PFSK-1 (cell line): ENCODE results near the gene SUSD2.

Experiments used
- FOXP2 ChIP-seq: optimal IDR thresholded peaks from 2 replicates; pipeline ENCODE3; 2011; ENCODE audit warnings: borderline replicate concordance, control low read depth, inconsistent platforms; ENCODE audit not compliant: insufficient read depth; ENCODE audit errors: extremely low read length, extremely low read depth
- POLR2AphosphoS5 ChIP-seq: IDR thresholded peaks from 2 replicates; pipeline ENCODE4 v1.6.1; 2012; ENCODE audit warnings: low read depth, mild to moderate bottlenecking, control low read depth, low read length, moderate library complexity
- REST ChIP-seq, 2 experiments: IDR thresholded peaks; 2 replicates each; pipeline versions ENCODE4 v1.6.1 to v1.8.0; 2011 to 2012; ENCODE audit warnings: low read depth in 2 of 2, low read length in 2 of 2, control low read depth in 1 of 2, inconsistent platforms in 1 of 2, mild to moderate bottlenecking in 1 of 2, moderate library complexity in 1 of 2; ENCODE audit not compliant: insufficient read depth in 1 of 2
- SIN3A ChIP-seq: IDR thresholded peaks from 2 replicates; pipeline ENCODE4 v1.6.1; 2012; ENCODE audit warnings: mild to moderate bottlenecking, low read length, moderate library complexity, borderline replicate concordance; ENCODE audit not compliant: insufficient read depth
- TAF1 ChIP-seq: IDR thresholded peaks from 2 replicates; pipeline ENCODE4 v1.6.1; 2012; ENCODE audit warnings: low read length, control low read depth, borderline replicate concordance; ENCODE audit not compliant: insufficient read depth

SUSD2 gene

GRCh38 chr22:24191381-24191841 lies 10.1 kb downstream of the SUSD2 start:
- TF ChIP-seq TAF1 = no peak
- no peak for TF ChIP-seq POLR2AphosphoS5
- no peak for TF ChIP-seq SIN3A
- no peak for TF ChIP-seq FOXP2
- TF ChIP-seq REST (IDR thresholded peaks at IDR 0.05; ENCODE audit: insufficient read depth in 1 of 2, low read depth in 2 of 2, low read length in 2 of 2) = no peak

- TF ChIP-seq POLR2AphosphoS5 = no peak
- no peak for TF ChIP-seq SIN3A
- no peak for TF ChIP-seq REST (IDR thresholded peaks at IDR 0.05; ENCODE audit: insufficient read depth in 1 of 2, low read depth in 2 of 2, low read length in 2 of 2)
- no peak for TF ChIP-seq TAF1
- no peak for TF ChIP-seq FOXP2
Observed at GRCh38 chr22:24191893-24192292, 10.6 kb downstream of the SUSD2 start.

- TF ChIP-seq SIN3A = no peak
- TF ChIP-seq FOXP2 = no peak
- no peak for TF ChIP-seq POLR2AphosphoS5
- no peak for TF ChIP-seq TAF1
- no peak for TF ChIP-seq REST (IDR thresholded peaks at IDR 0.05; ENCODE audit: insufficient read depth in 1 of 2, low read depth in 2 of 2, low read length in 2 of 2)
Observed at GRCh38 chr22:24198682-24199052, 17.4 kb downstream of the SUSD2 start.

- no peak for TF ChIP-seq FOXP2
- TF ChIP-seq SIN3A = no peak
- TF ChIP-seq POLR2AphosphoS5 = no peak
- no peak for TF ChIP-seq REST (IDR thresholded peaks at IDR 0.05; ENCODE audit: insufficient read depth in 1 of 2, low read depth in 2 of 2, low read length in 2 of 2)
- TF ChIP-seq TAF1 = no peak
Observed at GRCh38 chr22:24200619-24201212, 19.4 kb downstream of the SUSD2 start.

GRCh38 chr22:24201681-24202614 lies 20.7 kb downstream of the SUSD2 start:
- TF ChIP-seq FOXP2 (no peak), REST (IDR thresholded peaks at IDR 0.05; ENCODE audit: insufficient read depth in 1 of 2, low read depth in 2 of 2, low read length in 2 of 2) (no peak), SIN3A (no peak), TAF1 (no peak), POLR2AphosphoS5 (no peak)
